HG02571 (cell line): Measurements from ENCODE around the gene TMBIM1.
"Not testable (repeated sequence)": the region's sequence is repeated elsewhere in the genome, so short reads cannot be mapped to it uniquely, and the experiment has no call there.

ENCODE experiments used
- ATAC-seq: cut with Tn5 transposase; IDR thresholded peaks from one replicate; pipeline ENCODE4 v1.9.1; 2021; ENCODE audit warnings: mild to moderate bottlenecking, moderate library complexity; ENCODE audit not compliant: unreplicated experiment

TMBIM1 gene

GRCh38 chr2:218319813-218320365, 27.6 kb upstream of the TMBIM1 start:
- ATAC-seq = no peak

- no peak for ATAC-seq
These were observed 25.9 kb upstream of the TMBIM1 start for GRCh38 chr2:218318241-218318640.

GRCh38 chr2:218317835-218318234, 25.5 kb upstream of the TMBIM1 start:
- ATAC-seq = no peak

- ATAC-seq = no peak
These were observed 25.0 kb upstream of the TMBIM1 start for GRCh38 chr2:218317303-218317630.

GRCh38 chr2:218315397-218315796, 23.1 kb upstream of the TMBIM1 start:
- no peak for ATAC-seq

GRCh38 chr2:218314764-218315163, 22.5 kb upstream of the TMBIM1 start:
- not testable (repeated sequence) for ATAC-seq

GRCh38 chr2:218313356-218313755, 21.1 kb upstream of the TMBIM1 start:
- ATAC-seq = no peak

GRCh38 chr2:218312267-218312756, 20.0 kb upstream of the TMBIM1 start:
- ATAC-seq = no peak

- ATAC-seq = not testable (repeated sequence)
These were observed 19.4 kb upstream of the TMBIM1 start for GRCh38 chr2:218311541-218312266.

- ATAC-seq = no peak
These were observed 18.7 kb upstream of the TMBIM1 start for GRCh38 chr2:218310853-218311540.

GRCh38 chr2:218307415-218308090, 15.2 kb upstream of the TMBIM1 start:
- no peak for ATAC-seq

- no peak for ATAC-seq
These were observed 14.0 kb upstream of the TMBIM1 start for GRCh38 chr2:218306184-218306920.

GRCh38 chr2:218305383-218305782, 13.1 kb upstream of the TMBIM1 start:
- ATAC-seq = no peak

GRCh38 chr2:218301176-218301819, 9.0 kb upstream of the TMBIM1 start:
- ATAC-seq = no peak

GRCh38 chr2:218300141-218300540, 7.8 kb upstream of the TMBIM1 start:
- no peak for ATAC-seq

GRCh38 chr2:218298314-218298875, 6.1 kb upstream of the TMBIM1 start:
- ATAC-seq = no peak

GRCh38 chr2:218296847-218297246, 4.5 kb upstream of the TMBIM1 start:
- no peak for ATAC-seq

- ATAC-seq = no peak
These were observed 3.9 kb upstream of the TMBIM1 start for GRCh38 chr2:218296200-218296599.

- no peak for ATAC-seq
These were observed 2.7 kb upstream of the TMBIM1 start for GRCh38 chr2:218295029-218295428.

- no peak for ATAC-seq
These were observed 2.2 kb upstream of the TMBIM1 start for GRCh38 chr2:218294430-218295022.
